K562 (cell line): Measurements from ENCODE around the gene ANKRD44. TPM values are rescaled to one million over a fixed set of nuclear protein-coding genes. Genes with fewer than 3 reads are reported as not detected.

ENCODE experiments used
- ETV1 ChIP-seq: fragments of 450-650 bp; conservative IDR thresholded peaks from 2 replicates; pipeline ENCODE4 v1.6.1; 2016; ENCODE audit warnings: missing genetic modification characterization, control low read depth, low read depth, missing compliant biosample characterization
- KDM2B ChIP-seq: fragments of 250-450 bp; sonication (Bioruptor Pico); IDR thresholded peaks from 2 replicates; pipeline ENCODE4 v1.8.0; 2021; ENCODE audit warnings: mild to moderate bottlenecking, moderate library complexity
- MAFG ChIP-seq: fragments of 450-650 bp; conservative IDR thresholded peaks from 2 replicates; pipeline ENCODE4 v1.6.1; 2016; ENCODE audit warnings: missing genetic modification characterization, missing compliant biosample characterization
- MAFK ChIP-seq: IDR thresholded peaks from 2 replicates; pipeline ENCODE4 v1.6.1; 2011; ENCODE audit warnings: low read length, improper control_type of control experiment
- MTF1 ChIP-seq: fragments of 250-450 bp; sonication (Bioruptor Pico); IDR thresholded peaks from 2 replicates; pipeline ENCODE4 v1.9.0; 2021; ENCODE audit warnings: moderate library complexity, mild to moderate bottlenecking, inconsistent platforms, borderline replicate concordance
- PHF8 ChIP-seq: fragments of 200-600 bp; sonication (generic); IDR thresholded peaks from 2 replicates; pipeline ENCODE4 v1.6.1; 2012; ENCODE audit warnings: mixed run types, mild to moderate bottlenecking, inconsistent platforms, low read length, moderate library complexity, borderline replicate concordance
- RBM25 ChIP-seq: fragments of 200-400 bp; formaldehyde crosslinking; IDR thresholded peaks from 2 replicates; pipeline ENCODE4 v1.6.1; 2018; ENCODE audit warnings: low read length, low read depth, moderate library complexity; ENCODE audit not compliant: severe bottlenecking
- SMAD4 ChIP-seq: fragments of 250-450 bp; sonication (Bioruptor Pico); conservative IDR thresholded peaks from 2 replicates; pipeline ENCODE4 v1.8.0; 2021; ENCODE audit warnings: inconsistent platforms, mild to moderate bottlenecking, moderate library complexity
- SRSF1 ChIP-seq: fragments of 200-400 bp; formaldehyde crosslinking; IDR thresholded peaks from 2 replicates; pipeline ENCODE4 v1.6.1; 2017; ENCODE audit warnings: mild to moderate bottlenecking, low read depth, low read length, moderate library complexity
- SRSF3 ChIP-seq: fragments of 200-400 bp; formaldehyde crosslinking; IDR thresholded peaks from 2 replicates; pipeline ENCODE4 v1.6.1; 2016; ENCODE audit warnings: mild to moderate bottlenecking, low read length, moderate library complexity; ENCODE audit not compliant: insufficient read depth
- ZNF23 ChIP-seq: fragments of 250-450 bp; sonication (Bioruptor Pico); IDR thresholded peaks from 2 replicates; pipeline ENCODE4 v1.4.0; 2020; ENCODE audit warnings: mild to moderate bottlenecking
- ZNF518B ChIP-seq: fragments of 250-450 bp; sonication (Bioruptor Pico); IDR thresholded peaks from 2 replicates; pipeline ENCODE4 v1.5.0; 2021; ENCODE audit warnings: mild to moderate bottlenecking, moderate library complexity
- polyA plus RNA-seq, 8 experiments: library from polyadenylated mRNA; depleted of rRNA in 4 of 8; stranded (reverse) in 5 of 8; unstranded in 3 of 8; fragments of >200 nt; fragmentation: Nextera tagmentation in 2 of 8; fragmentation: Illumina TruSeq in 1 of 8; extraction: Ambion mirVana in 2 of 8; extraction: Trizol in 1 of 8; gene quantifications; 2 replicates each; pipeline versions ENCODE4 v1.2.1 to v1.2.3, GENCODE V29; 2011 to 2014; ENCODE audit warnings: inconsistent platforms in 1 of 8, missing spikeins in 1 of 8
- total RNA-seq, 7 experiments: library from RNA; depleted of rRNA in 6 of 7; stranded (reverse); fragments of >200 nt in 6 of 7; fragmentation: Illumina TruSeq in 2 of 7; extraction: Trizol in 2 of 7; gene quantifications; 2 replicates each; pipeline versions ENCODE4 v1.2.1 to v1.2.3, GENCODE V29; 2011 to 2021; ENCODE audit warnings: low replicate concordance in 1 of 7

Gene ANKRD44
- total and polyA plus RNA-seq, 9 of the 15 experiments (the other 6 are each of a cell fraction or from before 2014, with no cell fraction given): 0.03 to 0.64 (median 0.07) TPM; not detected in 3

GRCh38 chr2:197278799-197279763 lies 31.5 kb downstream of the ANKRD44 start (continued):
- no peak for TF ChIP-seq ZNF518B (CRISPR knock-in tag)
- no peak for TF ChIP-seq ZNF23 (CRISPR knock-in tag)
- TF ChIP-seq MTF1 (CRISPR knock-in tag): no peak
- TF ChIP-seq KDM2B (CRISPR knock-in tag): no peak
- no peak for TF ChIP-seq ETV1 (tag)
- 0 out of 2 replicates have a peak, but pooled peaks have one; percentile 16 for TF ChIP-seq MAFK
- TF ChIP-seq SRSF3: no peak
- TF ChIP-seq RBM25: no peak
- 0 out of 2 replicates have a peak, but pooled peaks have one; percentile 31 for TF ChIP-seq MAFG (tag)
- no peak for TF ChIP-seq SMAD4 (CRISPR knock-in tag)
- no peak for TF ChIP-seq SRSF1
- TF ChIP-seq PHF8: no peak
